ENCODE data around the gene GMPR. TPM values are rescaled to one million over a fixed set of nuclear protein-coding genes. Genes with fewer than 3 reads are reported as not detected.

GMPR gene
- polyA plus RNA-seq, 10 donors, result 40.5 to 54.2 (median 46.6) TPM

DNA sequence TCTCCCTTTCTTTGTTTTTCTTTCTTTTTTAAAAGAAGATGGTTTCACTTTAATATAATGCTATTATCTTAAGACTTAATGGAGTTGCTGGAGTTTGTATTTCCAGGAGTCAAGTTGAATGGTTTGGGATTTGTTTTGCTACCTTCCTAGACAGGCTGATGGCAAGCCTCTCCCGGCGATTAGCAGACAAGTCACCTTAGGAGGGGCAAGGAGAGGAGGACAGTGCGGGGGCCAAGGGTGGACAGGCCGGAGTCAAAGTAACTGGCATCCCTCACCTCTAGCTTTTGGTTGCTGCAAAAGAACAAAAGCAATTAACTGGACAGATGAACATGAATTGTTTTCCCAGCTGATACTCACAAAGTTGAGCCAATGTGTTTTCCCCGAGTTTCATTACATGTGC lies 57.1 kb downstream of the GMPR start:
- DNase-seq, result no peak

DNA sequence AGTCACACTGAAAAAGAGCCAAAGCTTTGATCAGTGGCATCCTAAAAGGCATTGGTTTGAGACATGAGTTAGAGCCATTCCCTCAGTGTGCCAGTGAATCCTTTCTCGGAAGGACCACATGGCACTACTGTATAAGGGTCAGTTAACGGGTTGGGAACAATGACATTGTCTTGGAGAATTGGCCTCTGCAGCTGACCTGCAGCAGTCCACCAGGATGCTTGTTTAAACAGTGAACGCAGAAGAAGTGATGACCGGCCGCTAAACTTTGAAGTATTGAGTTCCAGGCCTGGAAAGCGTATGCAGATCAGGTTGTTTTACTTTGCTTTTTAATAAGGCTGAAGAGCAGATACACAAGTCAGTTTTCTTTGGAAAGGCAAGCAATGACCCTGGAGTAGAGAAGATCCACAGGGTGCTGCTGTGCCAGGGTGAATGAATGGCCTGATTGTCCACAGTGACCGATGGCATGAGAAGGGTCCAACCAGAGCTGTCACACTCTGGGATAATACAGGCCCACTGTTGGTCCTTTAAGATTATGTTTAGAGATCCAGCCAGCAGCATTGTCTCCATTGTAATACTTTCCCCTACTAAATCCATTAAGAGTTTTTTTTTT lies 57.8 kb downstream of the GMPR start:
- no peak for DNase-seq

DNA sequence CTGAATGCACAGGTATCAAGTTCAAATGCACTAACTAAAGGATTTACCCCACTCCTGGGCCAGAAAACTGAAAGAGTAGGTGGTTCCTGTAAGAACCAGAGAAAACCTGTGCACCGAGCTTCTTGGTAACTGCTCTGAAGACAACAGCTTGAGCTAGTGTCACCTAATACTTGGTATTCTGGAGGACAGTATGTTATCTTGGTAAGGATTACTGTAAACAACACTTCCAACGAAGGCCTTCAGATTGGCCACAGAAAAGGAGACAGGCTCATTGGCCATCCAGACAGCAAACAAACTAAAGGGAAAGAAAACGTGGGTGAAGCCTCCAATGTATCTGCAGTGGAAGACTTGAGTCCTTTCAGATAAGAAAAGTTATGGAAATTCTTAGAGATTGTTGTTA lies 61.5 kb downstream of the GMPR start:
- no peak for DNase-seq

DNA sequence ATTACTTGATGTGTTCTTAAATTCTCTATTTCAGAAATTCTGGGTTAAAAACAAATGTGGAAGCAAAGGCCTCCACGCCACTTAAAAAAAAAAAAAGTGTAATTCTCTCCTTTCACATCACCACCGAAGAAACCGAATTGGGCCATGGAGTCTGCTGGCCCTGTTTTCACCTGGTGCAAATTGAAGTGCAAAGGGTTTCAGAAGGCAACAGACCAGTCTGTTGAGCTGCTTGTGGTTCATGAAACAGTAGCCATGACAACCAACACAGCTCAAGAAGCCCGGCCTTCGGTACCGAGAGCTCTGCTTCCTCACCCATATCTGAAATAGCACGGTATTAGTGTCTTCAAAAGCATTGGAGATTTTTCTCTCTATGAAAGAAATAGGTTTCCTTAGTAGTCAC lies 63.1 kb downstream of the GMPR start:
- no peak for DNase-seq

DNA sequence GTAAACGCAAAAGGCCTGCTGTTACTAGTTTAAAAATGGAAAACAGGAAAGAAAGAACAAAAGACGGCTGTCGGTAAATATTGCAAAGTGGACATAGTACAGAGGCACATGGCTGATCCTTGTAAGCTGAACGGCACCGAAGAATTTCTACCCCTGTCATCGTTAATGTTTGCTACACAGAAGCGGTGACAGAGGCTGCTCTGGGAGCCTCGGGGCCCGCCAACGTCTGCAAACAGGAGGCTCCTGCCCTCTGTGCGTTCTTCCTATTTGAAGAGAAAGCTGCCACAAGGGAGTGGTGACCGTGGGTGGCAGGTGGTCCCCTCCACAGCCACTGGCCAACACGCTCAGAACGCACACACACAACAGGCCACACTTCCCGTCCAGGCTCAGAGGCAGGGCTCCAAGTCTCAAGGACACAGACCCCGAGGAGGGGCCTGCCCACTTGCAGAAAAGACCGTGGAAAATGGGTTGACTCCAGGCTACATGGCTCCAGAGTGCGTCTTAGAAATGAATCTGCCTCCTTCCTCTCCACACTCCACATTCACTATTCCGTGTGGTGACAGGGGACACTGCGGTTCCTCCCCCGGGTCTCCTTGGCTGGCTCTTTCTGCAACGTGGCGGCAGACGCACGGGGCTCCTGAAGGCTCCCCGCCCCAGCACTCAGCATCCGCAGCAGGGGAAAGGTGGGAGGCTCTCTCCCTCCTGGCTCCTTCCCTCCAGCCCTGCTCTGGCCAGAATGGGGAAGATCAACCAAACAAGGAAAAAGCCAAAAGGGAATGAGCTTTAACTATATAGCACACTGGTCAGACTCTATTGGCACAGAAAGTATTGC lies 64.5 kb downstream of the GMPR start:
- no peak for DNase-seq

DNA sequence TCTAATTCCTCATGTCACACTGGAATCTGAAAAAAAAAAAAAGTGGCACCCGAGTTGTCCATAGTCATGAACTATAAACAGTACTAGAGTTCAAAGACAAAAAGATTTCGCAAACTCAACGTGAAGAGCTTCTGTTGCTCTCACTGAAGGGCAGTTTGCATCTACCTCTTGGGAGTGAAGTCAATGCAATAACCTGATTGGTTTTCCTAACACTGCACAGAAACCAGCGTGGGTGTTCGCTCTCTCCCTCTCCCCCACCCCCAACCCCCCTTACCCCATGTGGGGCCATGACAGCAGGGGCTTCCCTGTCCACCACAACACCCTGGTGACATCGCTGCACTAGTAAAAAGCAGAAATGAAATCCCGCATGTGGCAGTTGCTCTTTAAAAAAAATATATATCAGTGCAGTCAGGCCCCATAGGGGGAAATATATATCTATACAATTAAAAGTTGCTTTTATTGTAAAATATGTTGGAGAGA lies 66.9 kb downstream of the GMPR start:
- DNase-seq, result no peak

DNA sequence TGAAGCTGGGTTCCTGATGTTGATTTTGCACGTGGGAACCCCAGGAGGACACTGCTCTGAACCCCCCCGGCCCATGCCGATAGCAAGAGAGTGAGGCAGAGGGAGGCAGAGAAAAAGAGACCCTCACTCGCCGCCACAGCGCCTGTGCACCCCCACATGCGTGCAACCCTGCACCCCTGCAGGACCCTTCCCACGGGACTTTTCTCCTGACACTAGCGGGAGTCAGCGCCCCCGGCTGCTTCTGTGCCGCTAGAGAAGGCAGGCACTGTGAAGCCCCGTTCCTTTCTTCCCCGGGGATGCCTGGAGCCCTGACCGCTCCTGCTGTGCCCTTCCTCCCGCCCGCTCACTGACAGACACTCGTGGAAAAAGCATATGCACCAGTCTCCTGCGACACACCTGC lies 67.4 kb downstream of the GMPR start:
- DNase-seq, result no peak

DNA sequence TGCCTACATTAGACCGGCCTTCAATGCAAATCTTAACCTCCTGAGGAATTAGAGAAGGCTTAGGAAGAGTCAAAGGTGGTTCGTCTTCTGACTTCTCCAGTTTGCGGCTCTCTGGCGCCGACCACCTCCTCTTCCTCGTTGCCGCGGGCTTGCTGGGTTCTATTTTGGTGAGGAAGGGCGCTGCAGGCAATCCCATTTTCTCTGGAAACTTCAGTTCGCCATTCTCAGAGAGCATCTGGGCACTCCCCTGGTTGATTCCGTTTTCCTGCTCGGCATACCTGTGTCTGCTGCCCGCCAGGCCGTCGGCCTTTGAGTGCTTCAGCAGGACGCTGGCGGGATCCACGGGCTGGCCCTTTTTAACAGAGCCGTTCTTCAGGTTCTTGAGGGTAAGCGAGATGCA lies 67.9 kb downstream of the GMPR start:
- no peak for DNase-seq

DNA sequence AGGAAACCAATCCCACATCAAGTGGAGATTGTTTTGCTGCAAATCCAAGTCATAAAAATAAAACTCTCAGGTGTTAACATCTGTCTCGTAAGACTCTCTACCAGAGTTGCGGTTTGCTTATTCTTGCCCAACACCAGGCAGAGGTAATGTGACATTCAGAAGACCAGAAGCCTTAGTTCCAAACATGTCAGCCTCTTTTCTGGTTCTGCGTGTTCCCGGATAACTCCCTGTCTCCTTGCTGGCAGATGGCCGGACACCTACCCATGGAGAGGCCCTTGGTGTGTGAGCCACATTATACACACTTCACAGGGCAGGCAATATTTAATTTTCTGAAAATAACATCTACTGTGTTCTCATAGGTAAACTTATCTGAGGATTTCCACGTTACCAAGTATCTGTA lies 73.4 kb downstream of the GMPR start:
- DNase-seq, result no peak

DNA sequence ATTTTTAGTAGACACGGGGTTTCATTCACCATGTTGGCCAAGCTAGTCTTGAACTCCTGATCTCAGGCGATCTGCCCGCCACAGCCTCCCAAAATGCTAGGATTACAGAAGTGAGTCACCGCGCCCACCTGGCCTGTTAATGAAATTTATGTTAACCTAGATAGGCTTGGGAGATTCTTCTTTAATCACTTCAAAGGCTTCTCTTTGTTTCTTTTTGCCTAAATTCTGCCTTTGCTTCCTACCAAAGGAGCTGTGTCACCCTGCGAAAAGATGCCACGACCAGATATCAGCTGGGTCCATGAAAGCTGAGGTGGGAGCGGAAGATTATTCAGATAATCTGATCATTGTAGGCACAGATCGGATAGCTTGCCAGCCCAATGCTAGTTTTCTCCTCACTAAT lies 75.3 kb downstream of the GMPR start:
- no peak for DNase-seq

DNA sequence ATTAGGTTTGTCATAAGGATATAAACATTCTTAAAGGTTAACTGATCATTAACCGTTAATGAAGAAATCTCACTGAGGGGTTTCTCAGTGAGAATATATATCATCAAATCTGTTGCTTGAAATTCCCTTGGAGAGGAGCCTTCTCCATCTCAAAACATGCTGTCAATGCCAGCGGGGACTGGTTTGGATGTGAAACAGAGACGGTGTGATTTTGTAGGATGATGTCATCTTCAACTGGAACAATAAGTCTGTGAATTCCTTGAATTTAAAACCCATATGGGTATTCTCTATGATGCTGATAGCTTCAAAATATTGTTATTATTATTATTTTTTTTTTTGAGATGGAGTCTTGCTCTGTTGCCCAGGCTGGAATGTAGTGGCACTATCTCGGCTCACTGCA lies 75.9 kb downstream of the GMPR start:
- DNase-seq, result no peak

DNA sequence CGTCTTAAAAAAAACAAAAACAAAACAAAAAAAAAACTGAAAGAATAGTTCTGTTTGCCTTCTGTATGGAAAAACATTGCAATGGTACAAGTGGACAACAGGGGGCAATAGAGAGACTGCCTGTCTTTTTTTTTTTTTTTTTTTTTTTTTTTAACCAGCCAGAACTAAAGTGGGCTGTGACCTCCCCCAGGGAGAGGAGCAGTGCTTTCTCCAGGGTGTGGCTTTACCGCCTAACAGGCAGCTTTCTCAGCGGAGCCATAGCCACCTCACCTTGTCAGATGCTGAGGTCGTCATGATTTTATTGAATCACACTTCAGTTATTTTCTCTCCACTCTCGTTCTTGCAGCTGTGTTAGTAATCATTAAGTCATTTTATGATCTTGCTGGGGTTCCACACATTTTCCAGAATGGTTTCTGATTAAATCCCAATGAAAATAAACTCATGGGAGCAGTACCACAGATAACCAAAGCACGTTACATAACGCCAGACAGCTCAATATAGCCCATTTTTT lies 78.4 kb downstream of the GMPR start:
- peak in 2 of 3 donors; percentile 32 to 63 for DNase-seq

DNA sequence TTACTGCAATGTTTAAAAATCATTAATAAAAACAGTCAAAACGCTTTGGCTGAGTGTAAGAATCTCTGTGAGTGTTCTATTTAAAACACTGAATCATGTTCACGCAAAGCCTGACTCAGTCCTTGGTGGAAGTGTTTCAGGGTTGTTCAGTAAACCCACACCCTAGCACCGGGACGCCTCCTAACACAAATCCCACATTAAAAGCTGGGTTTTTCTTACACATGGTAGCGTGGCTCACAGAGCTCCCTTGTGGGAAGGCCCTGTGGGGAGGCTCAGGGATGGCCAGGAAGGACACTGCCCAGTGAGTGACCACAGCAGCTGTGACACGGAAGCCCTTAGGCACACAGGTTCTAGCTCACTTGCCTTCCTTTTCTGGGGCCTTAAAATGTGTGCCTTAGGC lies 80.2 kb downstream of the GMPR start:
- no peak for DNase-seq

DNA sequence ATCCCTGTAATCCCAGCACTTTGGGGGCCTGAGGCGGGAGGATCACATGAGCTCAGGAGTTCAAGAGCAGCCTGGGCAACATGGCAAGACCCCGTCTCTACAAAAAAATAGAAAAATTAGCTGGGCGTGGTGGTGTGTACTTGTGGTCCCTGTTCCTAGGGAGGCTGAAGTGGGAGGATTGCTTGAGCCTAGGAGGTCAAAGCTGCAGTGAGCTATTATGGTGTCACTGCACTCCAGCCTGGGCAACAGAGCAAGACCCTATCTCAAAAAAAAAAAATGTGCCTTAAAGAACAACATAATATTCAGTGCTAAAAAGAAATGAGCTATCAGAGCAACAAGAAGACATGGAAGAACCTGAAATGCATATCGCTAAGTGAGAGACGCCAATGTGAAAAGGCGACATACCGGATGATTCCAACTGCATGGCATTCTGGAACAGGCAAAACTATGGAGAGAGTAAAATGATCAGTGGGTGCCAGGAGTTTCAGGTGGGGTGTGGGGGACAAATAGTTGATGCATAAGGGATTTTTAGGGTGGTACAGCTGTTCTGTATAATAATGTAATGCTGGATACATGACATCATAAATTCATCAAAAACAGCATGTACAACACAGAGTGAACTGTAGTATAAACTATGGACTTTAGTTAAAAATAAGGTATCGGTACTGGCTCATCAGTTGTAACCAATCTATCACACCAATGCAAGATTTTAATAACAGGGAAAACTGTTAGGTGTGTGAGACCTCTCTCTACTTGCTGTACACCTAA lies 80.8 kb downstream of the GMPR start:
- DNase-seq, result no peak

DNA sequence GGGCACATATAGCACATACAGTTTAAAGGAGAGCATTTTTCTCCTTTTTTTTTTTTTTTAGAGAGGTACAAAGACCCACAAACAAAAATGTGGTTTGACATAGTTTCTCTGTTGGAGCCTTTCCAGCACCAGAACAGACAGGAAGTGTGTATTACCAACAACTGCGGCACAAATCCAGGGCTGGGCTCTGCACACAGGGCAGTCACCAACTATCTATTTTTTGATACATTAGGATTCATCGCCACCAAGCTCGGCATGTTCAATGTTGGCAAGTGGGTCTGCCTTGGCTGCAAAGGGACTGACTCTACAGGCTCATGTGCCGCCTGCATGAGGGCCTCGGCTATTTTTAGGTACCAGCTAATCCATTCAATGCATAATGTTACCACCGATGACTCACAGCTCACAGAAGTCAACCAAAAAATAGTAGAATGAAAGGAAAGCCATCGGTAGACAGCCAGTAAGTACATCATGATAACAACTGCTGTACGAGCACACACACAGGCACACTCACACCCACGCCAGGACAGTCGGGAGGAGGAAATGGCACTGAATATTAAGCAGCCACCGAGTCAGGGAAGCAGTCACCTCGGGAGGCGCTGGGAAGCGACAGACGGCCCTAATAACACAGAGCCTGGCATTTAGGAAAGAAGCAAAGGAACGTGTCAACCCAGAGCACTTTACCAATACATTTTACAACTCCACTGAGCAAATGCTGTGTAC lies 81.6 kb downstream of the GMPR start:
- DNase-seq, result peak; percentile 80 to 93 (median 87)

DNA sequence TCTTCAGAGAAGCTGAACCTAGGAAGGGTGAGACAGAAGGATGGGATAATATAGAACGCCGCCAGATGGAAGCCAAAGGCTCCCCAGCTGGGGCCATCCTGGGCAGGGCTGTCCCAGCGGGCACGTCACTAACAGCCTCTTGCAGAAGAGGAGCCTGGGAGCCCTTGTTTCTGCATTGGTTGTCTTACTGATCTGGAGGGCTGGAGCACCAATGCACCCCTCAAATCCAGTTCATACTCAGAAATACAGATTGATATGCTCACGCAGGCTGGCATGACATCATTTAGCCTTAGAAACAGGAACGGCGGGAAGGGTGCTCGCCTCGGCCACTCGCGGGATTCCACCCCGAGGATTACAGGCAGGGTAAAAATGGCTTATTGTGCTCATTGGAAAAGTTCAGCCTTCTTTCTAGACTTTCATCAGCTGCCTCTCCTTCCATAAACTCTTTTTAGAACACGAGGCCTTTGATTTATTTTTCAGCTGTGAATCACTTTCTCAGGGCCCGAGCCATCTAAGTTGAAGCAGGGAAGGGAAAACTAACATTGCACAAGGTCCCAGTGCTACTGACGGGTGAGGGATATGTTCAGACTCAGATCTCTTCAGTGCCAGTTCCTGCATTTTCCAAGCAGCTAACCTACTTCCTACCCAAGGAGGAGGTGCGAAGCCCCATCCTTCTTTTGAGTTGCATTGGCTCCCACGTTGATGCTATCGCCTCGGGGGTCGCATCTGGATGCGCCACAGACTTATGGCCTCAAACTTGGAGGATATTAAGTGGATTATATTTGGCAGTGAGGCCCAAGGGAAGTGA lies 82.3 kb downstream of the GMPR start:
- DNase-seq, result peak in 1 of 3 donors; percentile 55

DNA sequence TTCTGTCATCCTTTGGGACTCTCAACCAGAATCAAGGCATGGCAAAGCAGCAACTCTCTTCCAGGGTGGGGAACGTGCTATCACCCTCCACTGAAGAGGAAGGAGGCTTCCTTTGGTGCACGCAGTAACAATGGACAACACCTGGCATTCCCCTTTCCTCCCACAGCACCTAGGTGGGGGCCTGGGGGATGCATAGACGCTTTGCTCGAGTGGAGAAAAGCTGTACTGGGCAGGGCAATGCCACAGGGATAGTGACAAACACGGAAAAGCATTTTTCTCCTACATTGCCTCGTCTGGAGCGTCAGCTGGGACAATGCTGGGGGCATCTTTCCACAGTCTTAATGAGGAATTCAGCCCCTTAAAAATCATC lies 82.9 kb downstream of the GMPR start:
- no peak for DNase-seq

DNA sequence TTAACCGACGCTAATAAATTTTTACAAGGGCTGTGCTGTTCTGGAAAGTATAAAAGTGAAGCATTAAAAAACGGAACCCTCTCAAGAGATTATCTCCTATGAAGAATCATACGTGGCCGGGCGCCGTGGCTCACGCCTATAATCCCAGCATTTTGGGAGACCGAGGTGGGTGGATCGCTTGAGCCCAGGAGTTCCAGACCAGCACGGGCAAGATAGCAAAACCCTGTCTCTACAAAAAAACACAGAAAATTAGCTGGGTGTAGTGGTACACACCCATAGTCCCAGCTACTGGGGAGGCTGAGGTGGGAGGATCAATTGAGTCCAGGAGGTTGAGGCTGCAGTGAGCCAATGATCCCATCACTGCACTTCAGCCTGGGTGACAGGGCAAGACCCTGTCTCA lies 83.4 kb downstream of the GMPR start:
- DNase-seq, result no peak

DNA sequence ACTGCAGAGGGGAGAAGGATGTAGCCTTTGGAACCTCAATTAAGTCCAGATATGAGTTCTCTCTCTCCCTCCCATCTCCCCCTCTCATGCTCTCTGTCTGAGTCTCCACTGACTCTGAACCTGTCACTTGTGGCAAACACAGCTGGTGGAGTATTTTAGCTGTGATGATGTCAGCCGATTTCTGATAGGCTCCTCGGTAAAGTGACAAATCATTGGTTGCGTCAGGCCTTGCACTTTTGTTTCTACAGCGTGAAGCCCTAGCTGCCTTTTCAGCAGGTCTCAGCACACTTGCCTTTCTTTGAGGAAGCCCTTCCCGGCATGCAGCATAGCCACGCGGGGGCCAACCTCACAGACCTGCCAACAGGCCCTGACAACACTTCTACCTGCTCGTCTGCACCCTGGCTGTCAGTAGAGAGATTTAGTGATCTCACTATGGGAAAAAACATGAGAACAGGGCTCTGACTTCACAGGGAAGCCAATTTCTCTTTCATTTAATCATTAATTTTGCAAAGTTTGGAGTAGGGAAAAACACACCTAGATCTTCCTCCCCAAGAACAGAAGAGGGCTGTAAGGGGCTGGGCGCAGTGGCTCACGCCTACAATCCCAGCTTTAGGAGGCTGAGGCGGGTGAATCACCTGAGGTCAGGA lies 84.4 kb downstream of the GMPR start:
- DNase-seq, result peak; percentile 74 to 89 (median 82)

DNA sequence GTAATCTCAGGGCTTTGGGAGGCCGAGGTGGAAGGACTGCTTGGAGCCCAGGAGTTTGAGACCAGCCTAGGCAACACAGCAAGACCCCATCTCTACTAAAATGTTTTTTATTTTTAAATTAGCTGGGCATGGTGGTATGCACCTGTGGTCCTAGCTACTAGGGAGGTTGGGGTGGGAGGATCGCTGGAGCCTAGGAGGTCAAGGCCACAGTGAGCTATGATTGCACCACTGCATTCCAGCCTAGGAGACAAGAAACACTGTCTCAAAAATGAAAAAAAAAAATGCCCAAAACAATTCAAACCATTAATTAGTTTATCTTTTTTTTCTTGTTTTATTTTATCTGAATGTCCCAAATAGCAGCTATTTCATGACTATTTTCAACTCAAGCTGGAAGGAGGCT lies 85.8 kb downstream of the GMPR start:
- DNase-seq, result no peak
